Nephron progenitor cell (in vitro differentiated cells): ENCODE measurements around the gene CTAGE1.

Source experiments
- DNase-seq: peaks from one replicate; pipeline ENCODE4 v3.0.0; 2021
- H3K27ac Mint-ChIP-seq: 2 replicates; pipeline ENCODE4 v1.8.0; 2021; ENCODE audit warnings: mild to moderate bottlenecking, moderate library complexity, mixed read lengths
- H3K27me3 Mint-ChIP-seq: 2 replicates; pipeline ENCODE4 v1.8.0; 2021; ENCODE audit warnings: mild to moderate bottlenecking, low read depth, mixed read lengths; ENCODE audit not compliant: poor library complexity
- H3K36me3 Mint-ChIP-seq: 2 replicates; pipeline ENCODE4 v1.8.0; 2021; ENCODE audit warnings: low read depth, mixed read lengths
- H3K4me1 Mint-ChIP-seq: 2 replicates; pipeline ENCODE4 v1.8.0; 2021; ENCODE audit warnings: mixed read lengths
- H3K4me3 Mint-ChIP-seq: 2 replicates; pipeline ENCODE4 v1.8.0; 2021; ENCODE audit warnings: mild to moderate bottlenecking, moderate library complexity, mixed read lengths
- H3K9me3 Mint-ChIP-seq: 2 replicates; pipeline ENCODE4 v1.8.0; 2021; ENCODE audit warnings: mild to moderate bottlenecking, moderate library complexity, mixed read lengths
- TF ChIP-seq, protein P1 (sequence below): fragments of 200-600 bp; sonication (generic); IDR thresholded peaks from 2 replicates; pipeline ENCODE4 v1.5.0; 2021; ENCODE audit warnings: antibody characterized with exemption

Gene CTAGE1

DNA sequence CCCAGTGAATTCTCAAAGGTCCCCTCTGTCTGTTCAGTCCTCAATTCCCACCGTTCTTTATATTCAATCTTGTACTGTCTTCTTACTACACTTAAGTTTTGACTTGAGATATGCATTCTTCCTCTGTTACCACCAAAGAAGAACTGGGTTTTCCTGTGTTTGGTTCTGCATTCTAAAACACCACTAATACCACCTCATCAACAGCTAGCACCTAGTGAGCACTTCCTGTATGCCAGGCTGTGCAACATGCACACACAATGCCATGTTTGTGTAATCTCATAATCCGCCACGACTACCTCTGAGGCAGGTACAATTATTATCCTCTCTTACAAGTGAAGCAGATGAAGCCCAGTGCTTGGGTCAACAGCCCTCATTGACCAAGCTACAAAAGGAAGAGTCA is 11.8 kb upstream of the CTAGE1 start:
- no peak for DNase-seq
- Mint-ChIP-seq H3K4me1 (peaks cover 27% of the 10 kb centered on the region), H3K36me3 (no peaks in the 10 kb centered on the region), H3K9me3 (no peaks in the 10 kb centered on the region), H3K27ac (no peak overlapping the region), H3K27me3 (peaks cover 21% of the 10 kb centered on the region), H3K4me3 (no peak overlapping the region)
- TF ChIP-seq, protein P1, sequence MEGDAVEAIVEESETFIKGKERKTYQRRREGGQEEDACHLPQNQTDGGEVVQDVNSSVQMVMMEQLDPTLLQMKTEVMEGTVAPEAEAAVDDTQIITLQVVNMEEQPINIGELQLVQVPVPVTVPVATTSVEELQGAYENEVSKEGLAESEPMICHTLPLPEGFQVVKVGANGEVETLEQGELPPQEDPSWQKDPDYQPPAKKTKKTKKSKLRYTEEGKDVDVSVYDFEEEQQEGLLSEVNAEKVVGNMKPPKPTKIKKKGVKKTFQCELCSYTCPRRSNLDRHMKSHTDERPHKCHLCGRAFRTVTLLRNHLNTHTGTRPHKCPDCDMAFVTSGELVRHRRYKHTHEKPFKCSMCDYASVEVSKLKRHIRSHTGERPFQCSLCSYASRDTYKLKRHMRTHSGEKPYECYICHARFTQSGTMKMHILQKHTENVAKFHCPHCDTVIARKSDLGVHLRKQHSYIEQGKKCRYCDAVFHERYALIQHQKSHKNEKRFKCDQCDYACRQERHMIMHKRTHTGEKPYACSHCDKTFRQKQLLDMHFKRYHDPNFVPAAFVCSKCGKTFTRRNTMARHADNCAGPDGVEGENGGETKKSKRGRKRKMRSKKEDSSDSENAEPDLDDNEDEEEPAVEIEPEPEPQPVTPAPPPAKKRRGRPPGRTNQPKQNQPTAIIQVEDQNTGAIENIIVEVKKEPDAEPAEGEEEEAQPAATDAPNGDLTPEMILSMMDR, result no peak

DNA sequence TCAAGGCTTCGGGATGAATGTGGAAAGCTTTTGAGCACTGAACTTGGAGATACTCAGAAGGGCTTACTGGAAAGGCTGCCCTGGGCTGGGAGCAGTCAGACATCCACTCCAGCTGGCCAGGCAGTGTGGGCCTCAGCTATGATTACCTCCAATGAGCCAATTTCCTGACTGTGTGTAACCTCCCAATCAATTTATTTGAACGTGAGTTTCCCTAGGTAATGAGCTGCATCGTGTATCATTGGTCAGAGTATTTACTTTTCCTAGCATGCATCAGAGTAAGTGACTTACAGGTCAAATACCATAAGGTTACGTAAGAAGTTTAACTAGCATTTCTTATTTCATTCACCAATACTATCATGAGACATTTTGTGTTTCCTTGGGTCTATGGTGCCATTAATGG is 11.0 kb upstream of the CTAGE1 start:
- Mint-ChIP-seq H3K27me3 (peaks cover 23% of the 10 kb centered on the region), H3K27ac (no peak overlapping the region), H3K4me1 (peaks cover 23% of the 10 kb centered on the region), H3K4me3 (no peak overlapping the region), H3K36me3 (no peaks in the 10 kb centered on the region), H3K9me3 (no peaks in the 10 kb centered on the region)
- no peak for DNase-seq
- TF ChIP-seq, protein P1, result no peak

DNA sequence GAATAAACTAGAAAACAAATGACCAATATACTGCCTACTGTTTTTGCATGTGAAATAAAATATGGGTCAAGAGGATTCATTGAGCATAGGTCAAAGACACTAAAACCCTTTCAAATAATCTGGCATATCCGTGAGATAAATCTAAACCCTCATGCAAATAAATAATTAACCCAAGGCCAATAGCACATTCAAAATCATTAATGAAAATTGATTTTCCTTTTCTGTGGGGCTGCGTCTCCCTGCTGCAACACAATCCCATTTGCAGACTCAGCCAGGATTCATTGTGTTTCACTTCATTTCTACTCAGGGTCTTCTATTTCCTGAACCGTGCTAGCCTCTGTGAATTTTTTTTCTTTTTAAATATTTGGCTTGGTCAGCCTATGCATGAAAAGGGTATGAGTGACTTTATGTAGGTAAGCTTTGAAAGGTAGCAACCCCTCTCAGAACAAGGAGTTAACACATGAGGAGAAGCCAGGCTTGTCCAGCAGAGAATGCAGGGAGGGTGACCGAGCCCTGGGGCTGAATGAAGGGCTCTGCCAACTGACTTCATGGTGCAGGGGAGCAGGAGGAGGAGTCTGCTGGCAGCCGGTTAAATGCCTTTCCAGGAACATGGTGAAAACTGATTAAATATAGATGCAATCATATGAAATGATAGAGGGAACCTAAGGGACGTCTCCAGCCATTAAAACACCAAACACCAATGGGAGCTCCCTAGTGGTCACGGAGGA is 10.3 kb upstream of the CTAGE1 start:
- Mint-ChIP-seq H3K27ac (no peak overlapping the region), H3K9me3 (no peaks in the 10 kb centered on the region), H3K36me3 (no peaks in the 10 kb centered on the region), H3K4me3 (no peak overlapping the region), H3K27me3 (peaks cover 23% of the 10 kb centered on the region), H3K4me1 (peaks cover 22% of the 10 kb centered on the region)
- no peak for DNase-seq
- TF ChIP-seq, protein P1, result no peak

DNA sequence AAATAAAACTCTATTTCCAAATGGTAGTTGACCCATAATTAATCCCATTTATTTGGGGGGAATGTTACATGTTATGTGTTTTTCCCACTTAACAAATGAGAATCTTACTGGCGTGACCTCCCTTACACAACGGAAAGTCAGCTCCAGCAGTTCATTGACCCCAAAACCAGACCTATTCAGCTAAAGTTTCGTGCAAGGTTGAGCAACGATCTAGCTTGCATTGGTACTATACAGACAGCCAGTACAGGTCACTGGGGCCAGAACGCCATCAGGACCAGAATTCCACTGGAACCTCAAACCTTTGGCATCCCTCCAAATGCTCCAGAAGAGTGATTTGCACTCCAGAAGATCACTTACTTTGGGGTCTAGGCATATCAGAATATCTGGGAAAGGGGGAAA is 6.8 kb upstream of the CTAGE1 start:
- DNase-seq, result no peak
- Mint-ChIP-seq H3K27me3 (peaks cover 36% of the 10 kb centered on the region), H3K4me3 (no peak overlapping the region), H3K27ac (no peak overlapping the region), H3K36me3 (no peaks in the 10 kb centered on the region), H3K9me3 (peaks cover 7% of the 10 kb centered on the region), H3K4me1 (peaks cover 5% of the 10 kb centered on the region)
- TF ChIP-seq, protein P1, result no peak

DNA sequence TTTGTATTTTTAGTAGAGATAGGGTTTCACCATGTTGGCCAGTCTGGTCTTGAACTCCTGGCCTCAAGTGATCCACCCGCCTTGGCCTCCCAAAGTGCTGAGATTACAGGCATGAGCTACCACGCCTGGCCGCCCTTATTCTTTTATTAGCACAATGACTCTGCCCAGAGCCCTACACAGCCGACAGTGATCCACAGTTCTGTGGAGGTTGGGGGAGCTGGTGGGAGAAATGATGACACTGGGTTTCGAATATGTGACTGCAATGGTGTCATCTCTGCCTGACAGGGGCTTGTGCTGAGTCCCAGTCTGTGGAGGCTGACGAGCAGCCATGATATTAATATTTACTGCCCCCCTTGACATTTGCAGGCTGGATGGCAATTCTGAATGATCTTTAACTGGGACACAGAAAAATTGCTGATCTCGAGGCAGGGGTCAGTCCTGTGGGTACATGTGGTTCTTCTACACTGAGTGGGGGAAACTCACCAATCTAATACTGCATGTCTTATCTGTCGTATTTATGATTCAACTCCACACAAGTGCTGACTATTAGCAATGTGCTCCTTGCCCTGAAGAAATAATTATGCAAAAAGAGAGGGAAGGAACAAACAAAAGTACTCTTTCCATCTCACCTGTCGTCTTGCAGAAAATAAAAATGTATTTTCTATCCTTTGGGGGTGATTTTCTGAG is 6.3 kb upstream of the CTAGE1 start:
- Mint-ChIP-seq H3K36me3 (no peaks in the 10 kb centered on the region), H3K9me3 (peaks cover 8% of the 10 kb centered on the region), H3K27me3 (peaks cover 41% of the 10 kb centered on the region), H3K4me1 (peaks cover 5% of the 10 kb centered on the region), H3K4me3 (no peak overlapping the region), H3K27ac (no peak overlapping the region)
- TF ChIP-seq, protein P1, result no peak
- no peak for DNase-seq
